Umbilical cord (tissue), 2 donors: ENCODE measurements around the gene MAGEB2. TPM values are rescaled to one million over a fixed set of nuclear protein-coding genes. Genes with fewer than 3 reads are reported as not detected.
A peak's percentile ranks its signal among the peaks of the same experiment; 100 is the strongest.
"Not testable (repeated sequence)": the region's sequence is repeated elsewhere in the genome, so short reads cannot be mapped to it uniquely, and the experiment has no call there.

Source experiments
- DNase-seq: peaks from one replicate; pipeline ENCODE4 v3.0.0-alpha.2; 2015; ENCODE audit warnings: low spot score
- total RNA-seq: library from RNA; depleted of rRNA; stranded (reverse); fragments of >200 nt; gene quantifications from one replicate; pipeline ENCODE4 v1.2.3, GENCODE V29; 2014; ENCODE audit warnings: low replicate concordance; ENCODE audit not compliant: insufficient read depth

Gene MAGEB2, protein sequence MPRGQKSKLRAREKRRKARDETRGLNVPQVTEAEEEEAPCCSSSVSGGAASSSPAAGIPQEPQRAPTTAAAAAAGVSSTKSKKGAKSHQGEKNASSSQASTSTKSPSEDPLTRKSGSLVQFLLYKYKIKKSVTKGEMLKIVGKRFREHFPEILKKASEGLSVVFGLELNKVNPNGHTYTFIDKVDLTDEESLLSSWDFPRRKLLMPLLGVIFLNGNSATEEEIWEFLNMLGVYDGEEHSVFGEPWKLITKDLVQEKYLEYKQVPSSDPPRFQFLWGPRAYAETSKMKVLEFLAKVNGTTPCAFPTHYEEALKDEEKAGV
- total RNA-seq, result not detected

DNA sequence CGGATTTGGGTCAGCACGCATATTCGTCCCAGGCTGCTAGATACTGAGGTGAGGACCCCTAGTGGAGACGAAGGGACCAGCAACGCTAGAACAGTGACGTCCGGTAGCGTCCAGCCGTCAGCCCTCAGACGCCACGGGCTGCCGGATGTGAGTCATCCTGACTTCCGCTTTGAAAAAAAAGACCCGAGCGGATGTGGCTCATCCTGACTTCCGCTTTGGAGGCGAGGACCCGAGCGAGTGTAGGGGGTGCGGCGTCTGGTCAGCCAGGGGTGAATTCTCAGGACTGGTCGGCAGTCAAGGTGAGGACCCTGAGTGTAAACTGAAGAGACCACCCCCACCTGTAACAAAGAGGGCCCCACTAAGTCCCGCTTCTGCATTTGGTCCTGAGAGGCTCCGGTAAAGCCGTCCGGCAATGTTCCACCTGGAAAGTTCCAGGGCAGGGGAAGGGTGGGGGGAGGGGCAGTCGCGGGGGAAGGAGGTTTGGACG lies at the start of gene MAGEB2:
Gene MAGEB2, plus strand, starts transcription at position 207 of the 487 bp plus-strand sequence. CDS start 3,018 bp downstream, outside the sequence.
- DNase-seq, result no peak

DNA sequence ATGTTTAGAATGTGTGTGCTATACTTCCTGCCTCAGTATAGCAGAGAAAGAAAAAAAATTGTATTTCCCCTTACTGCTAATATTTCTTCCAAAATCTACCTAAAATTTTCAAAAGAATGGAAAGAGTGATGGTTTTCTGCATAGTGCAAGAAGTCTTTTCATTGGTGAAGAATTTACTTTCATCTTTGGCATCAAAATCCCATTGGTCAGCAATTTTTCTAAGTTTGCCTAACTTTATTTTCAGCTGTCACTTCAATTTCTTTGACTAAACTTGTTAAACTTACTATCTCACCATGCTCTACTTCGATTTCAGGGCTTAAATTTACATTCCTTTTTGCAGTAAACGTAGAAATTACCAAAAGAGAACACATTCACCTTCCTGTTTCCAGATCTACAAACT lies 44.5 kb upstream of the MAGEB2 start:
- no peak for DNase-seq

DNA sequence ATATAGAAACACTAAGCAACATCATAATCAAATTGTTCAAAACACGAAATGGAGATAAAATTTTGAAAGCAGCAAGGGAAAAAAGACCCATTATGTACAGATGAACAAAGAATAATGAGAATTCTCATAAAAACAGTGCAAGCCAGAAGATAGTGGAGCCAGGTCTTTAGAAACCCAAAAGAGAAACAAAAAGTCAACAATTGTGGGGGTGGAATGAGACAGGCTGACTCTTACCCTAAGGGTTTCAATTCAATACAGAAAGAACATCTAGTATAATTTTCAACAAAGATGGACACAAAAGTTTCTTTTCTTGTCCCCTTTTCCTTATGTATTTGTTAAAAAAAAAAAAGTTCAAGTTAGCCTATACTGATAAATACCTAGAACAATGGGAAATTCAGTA lies 34.0 kb upstream of the MAGEB2 start:
- DNase-seq, result no peak

DNA sequence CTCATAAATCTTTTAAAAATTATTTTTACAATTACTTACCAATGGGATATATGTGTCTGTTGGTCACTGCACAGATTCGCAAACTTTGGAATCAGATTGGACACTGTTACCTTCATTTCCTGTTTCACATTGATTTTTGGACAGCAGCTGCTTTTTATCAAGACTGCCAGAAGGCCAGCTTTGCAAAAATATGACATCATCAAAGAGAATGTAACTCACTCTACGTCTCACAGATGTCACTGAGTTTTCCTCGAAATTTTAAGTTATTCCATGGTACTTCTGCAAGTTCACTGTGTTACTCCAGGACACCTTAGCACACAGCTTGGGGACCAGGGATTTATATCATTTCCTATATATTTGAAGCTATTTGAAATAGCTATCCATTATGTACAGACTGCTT lies 31.8 kb upstream of the MAGEB2 start:
- DNase-seq, result peak; percentile 15

DNA sequence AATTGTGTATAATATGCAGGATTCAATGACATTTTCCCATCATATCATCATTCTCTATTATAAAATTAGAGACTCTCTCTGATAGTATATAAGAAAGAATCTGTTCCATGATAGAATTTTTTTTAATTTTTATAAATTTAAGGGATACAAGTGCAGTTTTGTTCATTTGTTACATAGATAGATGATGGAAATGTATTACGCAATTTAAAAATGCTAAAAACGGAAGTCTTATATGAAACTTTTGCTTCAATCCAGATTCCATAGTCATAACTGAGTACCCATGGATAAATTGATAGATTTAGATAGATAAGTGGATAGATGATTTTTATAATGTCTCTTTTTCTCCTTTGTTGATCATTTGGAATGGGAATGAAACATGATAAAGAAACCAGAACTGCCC lies 24.9 kb upstream of the MAGEB2 start:
- DNase-seq, result no peak

DNA sequence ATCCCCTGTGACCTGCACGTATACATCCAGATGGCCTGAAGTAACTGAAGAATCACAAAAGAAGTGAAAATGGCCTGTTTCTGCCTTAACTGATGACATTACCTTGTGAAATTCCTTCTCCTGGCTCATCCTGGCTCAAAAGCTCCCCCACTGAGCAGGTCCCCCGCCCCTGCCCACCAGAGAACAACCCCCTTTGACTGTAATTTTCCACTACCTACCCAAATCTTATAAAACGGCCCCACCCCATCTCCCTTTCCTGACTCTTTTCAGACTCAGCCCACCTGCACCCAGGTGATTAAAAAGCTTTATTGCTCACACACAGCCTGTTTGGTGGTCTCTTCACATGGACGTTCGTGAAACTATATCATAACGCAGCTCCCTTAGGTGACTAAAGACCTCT lies 21.5 kb upstream of the MAGEB2 start:
- DNase-seq, result not testable (repeated sequence)

DNA sequence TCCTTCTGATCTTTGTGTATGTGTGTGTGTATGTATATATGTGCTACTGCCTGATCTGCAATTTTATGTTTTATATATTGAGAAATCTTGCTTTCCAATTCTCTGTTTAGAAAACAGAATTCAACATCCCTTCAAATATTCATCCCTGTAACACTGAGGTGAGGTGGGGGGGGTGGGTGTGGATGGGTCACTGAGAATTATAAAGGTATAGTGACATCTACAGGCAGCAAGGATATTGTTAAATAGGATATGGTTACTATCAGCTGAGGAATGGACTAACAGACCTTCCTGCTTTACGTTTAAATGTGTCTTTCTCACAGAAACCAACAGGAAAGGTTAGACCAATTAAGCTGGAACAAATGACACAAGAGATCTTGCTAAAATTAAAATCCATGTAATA lies 19.0 kb upstream of the MAGEB2 start:
- no peak for DNase-seq

DNA sequence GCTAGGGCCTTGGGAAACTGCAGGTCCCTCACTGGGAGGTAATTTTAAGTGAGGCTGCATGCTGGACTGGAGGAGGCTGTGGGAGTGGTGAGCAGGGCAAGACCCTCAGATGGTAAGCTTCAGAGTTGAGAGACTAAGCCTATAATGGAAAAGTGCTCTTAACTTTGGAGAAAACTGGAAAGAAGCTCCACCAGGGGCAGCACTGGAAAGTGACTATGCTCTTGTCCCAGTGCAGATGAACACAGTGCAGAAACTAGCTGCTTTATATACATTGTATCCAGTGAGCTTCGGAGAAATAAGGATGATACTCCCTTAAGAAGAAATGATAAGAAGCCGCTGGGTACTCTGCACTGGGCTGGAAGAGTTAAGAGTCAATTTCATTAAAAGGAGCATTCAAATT lies 3.2 kb upstream of the MAGEB2 start:
- no peak for DNase-seq

DNA sequence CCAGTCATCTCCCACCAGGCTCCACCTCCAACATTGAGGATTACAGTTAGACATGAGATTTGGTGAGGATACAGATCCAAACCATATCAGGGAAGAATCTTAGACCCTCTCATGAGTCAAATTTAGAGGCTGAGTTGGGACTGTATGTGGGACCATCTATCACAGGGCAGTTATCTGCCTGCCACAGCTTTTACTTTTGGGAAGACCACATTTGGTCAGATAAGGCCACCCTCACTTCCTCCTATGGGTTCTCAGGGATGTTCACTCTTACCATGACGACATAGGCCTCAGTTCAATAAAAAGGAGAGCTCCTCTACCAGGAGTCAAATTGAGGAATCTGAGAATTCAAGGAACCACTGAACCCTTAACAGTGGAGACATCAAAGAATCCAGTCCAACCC lies 2.1 kb downstream of the MAGEB2 start:
- no peak for DNase-seq

DNA sequence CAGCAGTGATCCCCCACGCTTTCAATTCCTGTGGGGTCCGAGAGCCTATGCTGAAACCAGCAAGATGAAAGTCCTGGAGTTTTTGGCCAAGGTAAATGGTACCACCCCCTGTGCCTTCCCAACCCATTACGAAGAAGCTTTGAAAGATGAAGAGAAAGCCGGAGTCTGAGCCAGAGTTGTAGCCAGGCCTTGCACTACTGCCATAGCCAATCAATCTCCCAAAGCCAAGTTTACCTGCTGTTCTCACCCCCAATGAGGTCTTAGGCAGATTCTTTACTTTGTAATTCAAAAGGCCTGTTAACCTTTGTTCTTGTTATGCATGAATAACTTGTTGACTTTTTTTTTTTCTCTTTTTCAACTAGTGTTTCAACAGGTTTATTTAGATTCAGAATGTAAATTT lies 4.0 kb downstream of the MAGEB2 start:
- DNase-seq, result no peak

DNA sequence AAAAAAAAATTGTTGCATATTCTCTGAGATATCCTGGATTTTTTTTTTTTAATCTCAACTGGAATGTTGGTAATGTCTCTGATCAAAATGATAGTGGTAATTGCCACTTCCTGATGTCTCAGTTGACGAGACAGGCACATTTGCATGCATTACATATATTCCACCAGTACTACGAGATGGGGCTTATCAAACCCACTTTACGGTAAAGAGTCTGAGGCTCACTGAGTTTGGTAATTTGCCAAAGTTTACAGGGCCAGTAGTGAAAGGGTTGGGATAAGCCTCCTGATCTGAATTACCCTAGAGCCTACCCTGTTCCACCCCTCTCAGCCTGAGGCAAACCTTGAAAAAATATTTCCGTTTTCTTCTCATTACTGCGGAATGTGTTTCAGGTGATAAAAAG lies 5.3 kb downstream of the MAGEB2 start:
- DNase-seq, result no peak

DNA sequence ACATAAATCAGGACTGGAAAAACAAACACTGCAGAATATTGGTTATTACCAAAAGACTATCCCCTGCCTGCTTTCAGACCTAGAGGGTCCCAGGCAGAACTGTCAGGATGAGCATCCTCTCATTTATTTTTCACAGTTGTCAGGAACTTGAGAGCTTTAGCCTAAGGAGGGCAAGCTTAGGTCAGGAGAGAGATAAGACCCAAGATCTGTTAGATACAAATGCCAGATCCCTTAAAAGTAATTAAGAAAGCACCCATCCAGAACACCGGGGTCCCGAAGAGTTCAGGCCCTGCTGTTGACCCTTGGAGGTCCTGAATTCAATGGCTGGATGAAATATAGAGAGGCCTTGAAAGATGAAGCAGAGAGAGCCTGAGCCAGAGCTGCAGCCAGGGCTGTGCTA lies 9.2 kb downstream of the MAGEB2 start:
- peak; percentile 72 for DNase-seq

DNA sequence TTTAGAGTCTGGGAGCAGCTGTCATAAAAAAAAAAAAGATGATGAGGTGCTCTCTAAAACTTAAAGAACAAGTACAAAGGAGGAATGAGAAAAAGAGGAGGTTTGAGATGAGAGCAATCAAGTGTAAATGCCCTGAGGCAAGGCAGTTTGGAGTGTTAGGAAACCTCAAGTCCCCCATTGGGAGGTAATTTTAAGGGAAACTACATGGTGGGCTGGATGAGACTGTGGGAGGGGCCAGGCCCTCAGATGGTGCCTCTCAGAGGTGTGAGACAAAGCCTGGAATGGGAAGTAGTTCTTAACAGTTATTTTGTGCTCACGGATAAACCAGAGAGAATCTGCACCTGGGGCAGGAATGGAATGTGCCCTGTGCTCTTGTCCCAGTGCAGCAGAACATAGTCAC lies 13.2 kb downstream of the MAGEB2 start:
- no peak for DNase-seq

DNA sequence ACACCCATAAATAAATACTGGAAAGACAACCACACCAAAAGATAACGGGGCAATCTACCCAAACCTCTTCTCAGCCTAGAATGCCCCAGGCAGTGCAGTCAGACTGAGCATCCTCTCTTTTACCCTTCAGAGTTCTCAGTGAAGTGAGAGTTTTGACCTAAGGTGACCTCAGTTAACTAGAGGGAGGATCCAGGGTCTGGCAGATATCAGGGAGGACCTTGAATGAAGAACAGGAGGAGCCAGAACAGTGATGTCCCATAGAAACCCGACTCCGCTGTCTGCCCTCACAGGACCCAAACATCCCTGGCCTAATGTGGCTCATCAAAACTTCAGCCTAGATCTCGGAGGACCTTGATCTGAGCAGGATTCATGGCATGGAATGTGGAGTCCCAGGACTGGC lies 15.0 kb downstream of the MAGEB2 start, which contains the start of gene MAGEB3:
Gene MAGEB3, plus strand, starts transcription at position 263 of the 400 bp plus-strand sequence. CDS start 5,268 bp downstream, outside the sequence.
- no peak for DNase-seq

DNA sequence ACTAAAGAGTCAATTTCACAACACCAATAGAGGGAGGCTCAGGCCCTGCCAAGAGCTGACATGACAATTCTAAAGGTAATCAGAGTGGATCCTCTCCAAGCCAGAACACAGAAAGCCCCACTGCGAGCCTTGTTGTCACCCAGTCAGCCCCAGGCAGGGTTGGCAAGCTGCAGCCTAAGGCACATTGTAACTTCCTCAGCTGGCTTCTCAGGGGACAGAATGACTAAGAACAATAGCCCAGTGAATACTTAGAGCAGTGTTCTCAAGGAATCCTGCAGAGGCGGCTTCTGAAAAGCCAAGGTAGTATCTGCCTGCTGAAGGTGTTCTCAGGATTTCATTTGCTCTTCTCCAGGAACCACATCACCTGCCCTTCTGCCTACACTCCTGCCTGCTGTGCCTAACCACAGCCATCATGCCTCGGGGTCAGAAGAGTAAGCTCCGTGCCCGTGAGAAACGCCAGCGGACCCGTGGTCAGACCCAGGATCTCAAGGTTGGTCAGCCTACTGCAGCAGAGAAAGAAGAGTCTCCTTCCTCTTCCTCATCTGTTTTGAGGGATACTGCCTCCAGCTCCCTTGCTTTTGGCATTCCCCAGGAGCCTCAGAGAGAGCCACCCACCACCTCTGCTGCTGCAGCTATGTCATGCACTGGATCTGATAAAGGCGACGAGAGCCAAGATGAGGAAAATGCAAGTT lies 26.5 kb downstream of the MAGEB2 start, which contains the start of gene MAGEB4:
Gene MAGEB4, plus strand, starts transcription at position 277 of the 692 bp plus-strand sequence. Its CDS starts 136 bp downstream, at position 413.
- DNase-seq, result no peak

DNA sequence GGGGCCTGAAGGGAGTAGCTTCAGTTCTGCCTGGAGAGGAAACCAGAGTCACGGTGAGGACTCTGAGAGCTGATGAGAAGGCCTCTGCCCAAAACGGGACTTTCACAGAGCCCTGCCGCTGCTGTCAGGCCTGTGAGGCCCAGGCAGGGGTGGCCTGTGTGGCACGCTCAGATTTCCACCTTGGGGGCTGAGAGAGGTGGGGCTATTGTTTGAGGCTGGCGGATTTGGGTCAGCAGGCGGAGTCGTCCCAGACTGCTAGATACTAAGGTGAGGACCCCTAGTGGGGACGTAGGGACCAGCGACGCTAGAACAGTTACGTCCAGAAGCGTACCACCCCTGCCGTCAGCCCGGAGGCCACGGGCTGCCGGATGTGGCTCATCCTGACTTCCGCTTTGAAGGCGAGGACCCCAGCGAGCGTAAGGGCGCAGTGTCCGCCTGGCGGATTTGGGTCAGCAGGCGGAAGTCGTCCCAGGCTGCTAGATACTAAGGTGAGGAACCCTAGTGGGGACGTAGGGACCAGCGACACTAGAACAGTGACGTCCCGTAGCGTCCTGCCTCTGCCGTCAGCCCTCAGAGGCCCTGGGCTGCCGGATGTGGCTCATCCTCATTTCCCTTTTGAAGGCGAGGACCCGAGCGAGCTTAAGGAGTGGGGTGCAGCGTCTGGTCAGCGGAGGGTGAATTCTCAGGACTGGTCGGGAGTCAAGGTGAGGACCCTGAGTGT lies 31.6 kb downstream of the MAGEB2 start, which contains the start of gene MAGEB1:
Gene MAGEB1, plus strand, starts transcription at position 378 of the 721 bp plus-strand sequence. CDS start 3,348 bp downstream, outside the sequence.
- no peak for DNase-seq

DNA sequence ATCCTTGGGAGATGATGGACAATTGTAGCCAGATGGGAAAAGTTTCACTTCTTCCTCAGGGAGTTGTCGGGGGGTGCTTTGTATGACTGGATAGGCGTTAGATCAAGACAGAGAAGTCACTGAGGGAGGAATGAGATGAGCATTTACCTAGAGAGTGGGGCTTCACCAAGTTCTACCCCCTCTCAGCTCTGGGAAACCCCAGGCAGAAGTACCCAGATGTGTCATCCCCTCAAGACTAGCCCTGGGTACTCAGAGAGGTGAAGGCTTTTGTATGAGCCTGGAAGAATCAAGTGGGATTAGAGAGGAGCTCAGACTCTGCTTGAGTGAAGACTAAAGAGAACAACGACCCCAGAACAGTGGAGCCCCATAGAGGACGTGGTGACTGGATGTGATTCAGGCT lies 33.5 kb downstream of the MAGEB2 start:
- DNase-seq, result no peak

DNA sequence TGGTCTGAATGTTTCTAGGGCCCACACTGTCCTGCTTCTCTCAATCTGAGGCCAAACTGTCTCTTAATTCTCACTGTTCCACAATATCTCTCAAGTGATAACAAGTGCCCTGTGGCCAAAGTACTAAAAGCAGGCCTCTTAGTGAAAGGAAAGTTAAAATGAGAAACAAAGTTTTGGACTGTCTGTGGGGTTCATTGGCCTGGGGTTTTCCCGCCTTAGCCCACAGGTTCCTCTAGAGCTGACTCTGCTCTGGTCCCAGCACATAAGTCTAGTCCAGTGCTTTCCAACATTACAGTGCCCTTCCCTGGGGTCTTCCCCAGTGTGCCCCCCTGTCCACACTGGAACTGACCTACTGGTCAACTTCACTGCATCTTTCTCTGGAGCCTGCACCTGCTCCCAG lies 37.9 kb downstream of the MAGEB2 start:
- no peak for DNase-seq

DNA sequence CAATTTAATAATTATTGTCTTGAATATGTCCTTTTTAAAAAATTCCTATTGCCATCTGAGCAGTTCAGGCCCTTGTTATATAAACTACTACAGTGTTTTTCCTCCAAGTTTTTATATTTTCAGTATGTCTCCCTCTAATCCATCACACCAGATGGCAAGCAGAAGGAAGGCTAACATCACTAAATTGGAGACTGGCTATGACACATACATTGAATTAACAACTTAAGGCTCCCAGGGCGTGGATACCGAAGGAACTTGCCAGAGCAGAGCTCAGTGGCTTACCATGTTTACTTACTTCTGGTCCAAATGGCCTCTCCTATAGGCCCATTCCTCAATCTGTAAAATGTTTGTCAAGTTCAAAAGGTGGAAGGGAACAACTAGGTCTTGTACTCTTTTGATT lies 44.6 kb downstream of the MAGEB2 start:
- no peak for DNase-seq

DNA sequence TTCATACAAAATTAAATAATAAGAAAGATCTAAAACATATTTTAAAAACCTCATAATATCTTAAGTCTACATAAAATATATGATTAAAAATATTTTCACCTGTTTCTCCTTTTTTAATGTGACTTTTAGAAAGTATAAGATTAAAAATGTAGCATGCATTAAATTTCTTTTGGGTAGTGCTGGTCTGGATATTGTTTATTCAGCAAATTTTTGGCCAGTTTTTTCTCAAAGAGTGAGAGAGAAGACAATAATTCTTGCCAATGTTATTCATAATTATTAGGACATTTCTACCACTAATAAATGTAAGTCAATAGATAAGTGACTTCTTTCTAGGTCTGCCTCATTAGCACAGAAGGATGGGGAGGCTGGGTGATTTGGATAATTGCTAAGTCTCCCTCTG lies 45.6 kb downstream of the MAGEB2 start:
- DNase-seq, result no peak

DNA sequence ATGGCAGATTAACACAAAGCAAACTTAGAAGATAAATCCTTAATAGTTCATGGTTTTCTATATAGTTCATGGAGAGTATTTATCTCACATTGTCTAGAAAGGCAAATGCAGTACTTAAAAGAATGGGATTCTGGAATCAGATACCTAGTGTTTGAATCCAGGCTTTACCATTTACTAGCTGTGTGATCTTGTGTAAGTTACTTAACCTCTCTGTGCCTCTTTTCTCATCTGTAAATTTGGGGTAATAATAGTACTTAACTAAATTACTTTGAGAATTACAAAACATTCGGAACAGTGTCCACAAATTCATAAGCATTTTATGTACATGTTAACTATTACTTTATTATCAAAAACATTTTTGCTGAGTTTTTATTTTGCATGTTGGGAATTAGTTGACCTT lies 47.4 kb downstream of the MAGEB2 start:
- DNase-seq, result no peak
